GM23338 (cell line): ENCODE data around the gene ABCA7. TPM values are rescaled to one million over a fixed set of nuclear protein-coding genes. Genes with fewer than 3 reads are reported as not detected.
"Not testable (repeated sequence)": the region's sequence is repeated elsewhere in the genome, so short reads cannot be mapped to it uniquely, and the experiment has no call there.

ENCODE experiments used
- ATAC-seq: fragments of 200-7000 bp; cut with Tn5 transposase; 3 replicates; pipeline ENCODE4 v1.9.1; 2020
- DNase-seq: peaks from one replicate; pipeline ENCODE4 v3.0.0-alpha.2; 2015; ENCODE audit warnings: low spot score
- H2AFZ ChIP-seq: fragments of 200-600 bp; sonication (generic); 2 replicates; pipeline ENCODE4 v1.8.0; 2016; ENCODE audit warnings: antibody characterized with exemption, mild to moderate bottlenecking, moderate library complexity
- H3F3A ChIP-seq: fragments of 200-600 bp; sonication (generic); replicated peaks from 2 replicates; pipeline ENCODE4 v1.8.0; 2017; ENCODE audit warnings: antibody characterized with exemption, mixed run types, low read depth
- H3K27ac ChIP-seq: fragments of 200-600 bp; sonication (generic); 2 replicates; pipeline ENCODE4 v1.6.1; 2016; ENCODE audit warnings: low read depth
- H3K27me3 ChIP-seq: fragments of 200-600 bp; sonication (generic); 2 replicates; pipeline ENCODE4 v1.8.0; 2016; ENCODE audit warnings: mild to moderate bottlenecking, mixed run types, moderate library complexity; ENCODE audit not compliant: insufficient read depth
- H3K36me3 ChIP-seq: fragments of 200-600 bp; sonication (generic); 2 replicates; pipeline ENCODE4 v1.8.0; 2016; ENCODE audit warnings: mild to moderate bottlenecking; ENCODE audit not compliant: insufficient read depth
- H3K4me1 ChIP-seq: fragments of 200-600 bp; sonication (generic); 2 replicates; pipeline ENCODE4 v1.8.0; 2016; ENCODE audit warnings: mild to moderate bottlenecking, moderate library complexity; ENCODE audit not compliant: insufficient read depth
- H3K4me2 ChIP-seq: fragments of 200-600 bp; sonication (generic); 2 replicates; pipeline ENCODE4 v1.7.1; 2017; ENCODE audit warnings: mixed run types
- H3K4me3 ChIP-seq: fragments of 200-600 bp; sonication (generic); 2 replicates; pipeline ENCODE4 v1.6.1; 2016; ENCODE audit warnings: mixed run types
- H3K79me2 ChIP-seq: fragments of 200-600 bp; sonication (generic); replicated peaks from 2 replicates; pipeline ENCODE4 v1.8.0; 2017; ENCODE audit warnings: mild to moderate bottlenecking; ENCODE audit not compliant: insufficient read depth
- H3K9me2 ChIP-seq: fragments of 200-600 bp; sonication (generic); 2 replicates; pipeline ENCODE4 v1.8.0; 2017; ENCODE audit not compliant: insufficient read depth
- H4K20me1 ChIP-seq: fragments of 200-600 bp; sonication (generic); replicated peaks from 2 replicates; pipeline ENCODE4 v1.8.0; 2017; ENCODE audit warnings: mild to moderate bottlenecking; ENCODE audit not compliant: insufficient read depth
- H3K27ac Mint-ChIP-seq: 2 replicates; pipeline ENCODE4 v1.8.0; 2020; ENCODE audit warnings: inconsistent platforms, mild to moderate bottlenecking, moderate library complexity, mixed read lengths
- H3K27me3 Mint-ChIP-seq: 3 replicates; pipeline ENCODE4 v1.8.0; 2022; ENCODE audit warnings: low read depth, mild to moderate bottlenecking, moderate library complexity, mixed read lengths, inconsistent platforms; ENCODE audit not compliant: insufficient read depth, poor library complexity
- H3K36me3 Mint-ChIP-seq: 3 replicates; pipeline ENCODE4 v1.8.0; 2021; ENCODE audit warnings: low read depth, mild to moderate bottlenecking, inconsistent platforms, moderate library complexity, mixed read lengths
- H3K4me1 Mint-ChIP-seq: 3 replicates; pipeline ENCODE4 v1.8.0; 2020; ENCODE audit warnings: mild to moderate bottlenecking, inconsistent platforms, mixed read lengths
- H3K4me3 Mint-ChIP-seq: 3 replicates; pipeline ENCODE4 v1.8.0; 2021; ENCODE audit warnings: moderate library complexity, mild to moderate bottlenecking, inconsistent platforms, mixed read lengths
- H3K9me3 Mint-ChIP-seq: 3 replicates; pipeline ENCODE4 v1.8.0; 2020; ENCODE audit warnings: moderate library complexity, mild to moderate bottlenecking, inconsistent platforms, mixed read lengths
- polyA plus RNA-seq: library from polyadenylated mRNA; unstranded; fragments of >200 nt; fragmentation: Nextera tagmentation; extraction: Ambion mirVana; gene quantifications from 2 replicates; pipeline ENCODE4 v1.2.1, GENCODE V29; 2016
- small RNA-seq: library from RNA; depleted of rRNA; stranded (forward); fragments of <200 nt; gene quantifications from one replicate; pipeline ENCODE3, GENCODE V24; 2014; ENCODE audit warnings: low replicate concordance
- total RNA-seq: library from RNA; depleted of rRNA; stranded (reverse); fragments of >200 nt; shearing (Covaris generic); gene quantifications from 2 replicates; pipeline ENCODE4 v1.2.3, GENCODE V29; 2014; rRNA removed

Gene ABCA7
- total and polyA plus RNA-seq, 2 experiments from 2014 or later, result 22.2 to 27.4 TPM

DNA sequence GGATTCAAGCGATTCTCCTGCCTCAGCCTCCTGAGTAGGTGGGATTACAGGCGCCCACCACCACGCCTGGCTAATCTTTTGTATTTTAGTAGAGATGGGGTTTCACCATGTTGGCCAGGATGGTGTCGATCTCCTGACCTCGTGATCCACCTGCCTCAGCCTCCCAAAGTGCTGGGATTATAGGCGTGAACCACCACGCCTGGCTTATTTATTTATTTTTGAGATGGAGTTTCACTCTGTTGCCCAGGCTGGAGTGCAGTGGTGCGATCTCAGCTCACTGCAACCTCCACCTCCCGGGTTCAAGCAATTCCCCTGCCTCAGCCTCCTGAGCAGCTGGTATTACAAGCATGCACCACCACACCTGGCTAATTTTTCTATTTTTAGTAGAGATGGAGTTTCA is 74.8 kb downstream of the ABCA7 start:
- H3K4me1 ChIP-seq, H3K79me2 ChIP-seq, H4K20me1 ChIP-seq, H3K36me3 ChIP-seq, H3K4me1 Mint-ChIP-seq, H3K4me2 ChIP-seq, H3K9me2 ChIP-seq, H3K27ac Mint-ChIP-seq, ATAC-seq, H3K27me3 ChIP-seq, H3K4me3 Mint-ChIP-seq, H3K27me3 Mint-ChIP-seq, H3K4me3 ChIP-seq, H2AFZ ChIP-seq, H3K9me3 Mint-ChIP-seq, DNase-seq, H3F3A ChIP-seq: not testable (repeated sequence)
- peaks cover 10% of the 10 kb centered on the region; the same call in 2 of the 3 replicates for H3K36me3 Mint-ChIP-seq
- H3K27ac ChIP-seq, result 0 out of 2 replicates have a peak overlapping the region, but pooled peaks have one; percentile 50

Small RNAs within 50 kb of the gene (small RNA-seq; reads per million reads assigned to genes)
- gene RNU6-2, result 0.62 reads per million, percentile 43 among the genes with 10 or more reads in this experiment

Other genes with a start within 250 kb of the ABCA7 start
- 539 and 552 TPM in 2 replicates for gene PTBP1, start 242.7 kb upstream of the ABCA7 start, total RNA-seq
- gene PTBP1, start 242.7 kb upstream of the ABCA7 start, polyA plus RNA-seq, result 632 and 705 TPM in 2 replicates
- 74.7 and 81.1 TPM in 2 replicates for gene PLPPR3, start 218.2 kb upstream of the ABCA7 start, total RNA-seq
- gene PLPPR3, start 218.2 kb upstream of the ABCA7 start, polyA plus RNA-seq, result 13.6 and 14.8 TPM in 2 replicates
- 0.50 and 1.4 TPM in 2 replicates for gene AZU1, start 212.3 kb upstream of the ABCA7 start, total RNA-seq
- 0.30 and 0.78 TPM in 2 replicates for gene AZU1, start 212.3 kb upstream of the ABCA7 start, polyA plus RNA-seq
- 0.21 and 2.4 TPM in 2 replicates for gene PRTN3, start 199.1 kb upstream of the ABCA7 start, total RNA-seq
- 0.68 and 0.87 TPM in 2 replicates for gene PRTN3, start 199.1 kb upstream of the ABCA7 start, polyA plus RNA-seq
- gene ELANE, start 187.8 kb upstream of the ABCA7 start, total RNA-seq, result not detected in 2 replicates
- not detected in 2 replicates for gene ELANE, start 187.8 kb upstream of the ABCA7 start, polyA plus RNA-seq
- 0.90 and 3.5 TPM in 2 replicates for gene CFD, start 180.4 kb upstream of the ABCA7 start, total RNA-seq
- 3.4 and 4.7 TPM in 2 replicates for gene CFD, start 180.4 kb upstream of the ABCA7 start, polyA plus RNA-seq
- gene MED16, start 146.9 kb upstream of the ABCA7 start, total RNA-seq, result 62.3 and 73.6 TPM in 2 replicates
- 52.7 and 58.7 TPM in 2 replicates for gene MED16, start 146.9 kb upstream of the ABCA7 start, polyA plus RNA-seq
- not detected in 2 replicates for gene RNU6-9, start 146.6 kb upstream of the ABCA7 start, total RNA-seq
- gene RNU6-9, start 146.6 kb upstream of the ABCA7 start, polyA plus RNA-seq, result not detected in 2 replicates
- 87.1 and 87.8 TPM in 2 replicates for gene R3HDM4, start 126.9 kb upstream of the ABCA7 start, total RNA-seq
- gene R3HDM4, start 126.9 kb upstream of the ABCA7 start, polyA plus RNA-seq, result 76.5 and 87.4 TPM in 2 replicates
- gene KISS1R, start 122.8 kb upstream of the ABCA7 start, total RNA-seq, result 2.4 and 4.0 TPM in 2 replicates
- gene KISS1R, start 122.8 kb upstream of the ABCA7 start, polyA plus RNA-seq, result 0.78 and 1.0 TPM in 2 replicates
- gene ARID3A, start 114.1 kb upstream of the ABCA7 start, total RNA-seq, result 48.8 and 51.6 TPM in 2 replicates
- 33.6 and 36.6 TPM in 2 replicates for gene ARID3A, start 114.1 kb upstream of the ABCA7 start, polyA plus RNA-seq
- 112 and 157 TPM in 2 replicates for gene WDR18, start 55.8 kb upstream of the ABCA7 start, total RNA-seq
- gene WDR18, start 55.8 kb upstream of the ABCA7 start, polyA plus RNA-seq, result 155 and 156 TPM in 2 replicates
- 0.23 and 2.8 TPM in 2 replicates for gene GRIN3B, start 39.7 kb upstream of the ABCA7 start, total RNA-seq
- gene GRIN3B, start 39.7 kb upstream of the ABCA7 start, polyA plus RNA-seq, result 0.11 and 0.28 TPM in 2 replicates
- gene TMEM259, start 19.0 kb upstream of the ABCA7 start, total RNA-seq, result 144 and 196 TPM in 2 replicates
- gene TMEM259, start 19.0 kb upstream of the ABCA7 start, polyA plus RNA-seq, result 82.8 and 84.5 TPM in 2 replicates
- not detected in 2 replicates for gene RNU6-2, start 18.6 kb upstream of the ABCA7 start, total RNA-seq
- gene RNU6-2, start 18.6 kb upstream of the ABCA7 start, polyA plus RNA-seq, result not detected in 2 replicates
- 392 and 426 TPM in 2 replicates for gene CNN2, start 13.5 kb upstream of the ABCA7 start, total RNA-seq
- gene CNN2, start 13.5 kb upstream of the ABCA7 start, polyA plus RNA-seq, result 314 and 330 TPM in 2 replicates
- gene ARHGAP45, start 27.1 kb downstream of the ABCA7 start, total RNA-seq, result 56.0 and 71.8 TPM in 2 replicates
- gene ARHGAP45, start 27.1 kb downstream of the ABCA7 start, polyA plus RNA-seq, result 24.7 and 28.3 TPM in 2 replicates
- gene POLR2E, start 55.3 kb downstream of the ABCA7 start, total RNA-seq, result 257 and 303 TPM in 2 replicates
- 254 and 286 TPM in 2 replicates for gene POLR2E, start 55.3 kb downstream of the ABCA7 start, polyA plus RNA-seq
- 284 and 351 TPM in 2 replicates for gene GPX4, start 63.9 kb downstream of the ABCA7 start, total RNA-seq
- 543 and 573 TPM in 2 replicates for gene GPX4, start 63.9 kb downstream of the ABCA7 start, polyA plus RNA-seq
- gene SBNO2, start 134.2 kb downstream of the ABCA7 start, total RNA-seq, result 28.0 and 35.4 TPM in 2 replicates
- gene SBNO2, start 134.2 kb downstream of the ABCA7 start, polyA plus RNA-seq, result 6.3 and 6.9 TPM in 2 replicates
- 84.4 and 96.5 TPM in 2 replicates for gene STK11, start 165.7 kb downstream of the ABCA7 start, total RNA-seq
- gene STK11, start 165.7 kb downstream of the ABCA7 start, polyA plus RNA-seq, result 19.4 and 23.7 TPM in 2 replicates
- 10.8 and 14.1 TPM in 2 replicates for gene CBARP, start 197.9 kb downstream of the ABCA7 start, total RNA-seq
- 2.0 TPM in 2 replicates for gene CBARP, start 197.9 kb downstream of the ABCA7 start, polyA plus RNA-seq
- 78.7 and 139 TPM in 2 replicates for gene ATP5F1D, start 201.6 kb downstream of the ABCA7 start, total RNA-seq
- 396 and 420 TPM in 2 replicates for gene ATP5F1D, start 201.6 kb downstream of the ABCA7 start, polyA plus RNA-seq
- gene MIDN, start 208.5 kb downstream of the ABCA7 start, total RNA-seq, result 84.5 and 113 TPM in 2 replicates
- 28.6 and 33.3 TPM in 2 replicates for gene MIDN, start 208.5 kb downstream of the ABCA7 start, polyA plus RNA-seq
- gene CIRBP, start 229.2 kb downstream of the ABCA7 start, total RNA-seq, result 152 and 202 TPM in 2 replicates
- gene CIRBP, start 229.2 kb downstream of the ABCA7 start, polyA plus RNA-seq, result 153 and 160 TPM in 2 replicates
- 39.2 and 60.4 TPM in 2 replicates for gene FAM174C, start 235.4 kb downstream of the ABCA7 start, total RNA-seq
- gene FAM174C, start 235.4 kb downstream of the ABCA7 start, polyA plus RNA-seq, result 62.3 and 68.0 TPM in 2 replicates
- gene EFNA2, start 245.8 kb downstream of the ABCA7 start, total RNA-seq, result 8.2 and 10.3 TPM in 2 replicates
- gene EFNA2, start 245.8 kb downstream of the ABCA7 start, polyA plus RNA-seq, result 2.7 and 4.8 TPM in 2 replicates